HFFc6 (cell line): ENCODE data around the gene PIGM. TPM values are rescaled to one million over a fixed set of nuclear protein-coding genes. Genes with fewer than 3 reads are reported as not detected.

ENCODE experiments used
- DNase-seq: peaks from one replicate; pipeline ENCODE4 v3.0.0-alpha.2; 2018
- H3K27ac Mint-ChIP-seq: 2 replicates; pipeline ENCODE4 v1.8.0; 2020; ENCODE audit warnings: mild to moderate bottlenecking, mixed read lengths
- H3K27me3 Mint-ChIP-seq: 2 replicates; pipeline ENCODE4 v1.8.0; 2021; ENCODE audit warnings: mild to moderate bottlenecking, moderate library complexity, mixed read lengths; ENCODE audit not compliant: insufficient read depth
- H3K36me3 Mint-ChIP-seq: 2 replicates; pipeline ENCODE4 v1.8.0; 2021; ENCODE audit warnings: low read depth, mixed read lengths
- H3K4me1 Mint-ChIP-seq: 2 replicates; pipeline ENCODE4 v1.8.0; 2020; ENCODE audit warnings: low read depth, mixed read lengths
- H3K4me3 Mint-ChIP-seq: 2 replicates; pipeline ENCODE4 v1.8.0; 2020; ENCODE audit warnings: mild to moderate bottlenecking, moderate library complexity, mixed read lengths
- H3K9me3 Mint-ChIP-seq: 2 replicates; pipeline ENCODE4 v1.8.0; 2020; ENCODE audit warnings: mild to moderate bottlenecking, mixed read lengths
- total RNA-seq, 6 experiments: library from RNA; stranded (reverse); fragmentation: NEBNext Ultra II Directional; extraction: Animal tissue kit (Norgen Biotek cat#: 25700); gene quantifications; 2 replicates in 1 of 6; 3 replicates in 5 of 6; pipeline ENCODE4 v1.2.3, GENCODE V29; 2021
- TF ChIP-seq, protein P1 (sequence below): fragments of 200-600 bp; sonication (generic); IDR thresholded peaks from 2 replicates; pipeline ENCODE4 v1.5.0; 2021; ENCODE audit warnings: antibody characterized with exemption, mild to moderate bottlenecking

PIGM gene
- total RNA-seq, 6 experiments from 2014 or later: 6.7 to 8.4 (median 7.7) TPM

DNA sequence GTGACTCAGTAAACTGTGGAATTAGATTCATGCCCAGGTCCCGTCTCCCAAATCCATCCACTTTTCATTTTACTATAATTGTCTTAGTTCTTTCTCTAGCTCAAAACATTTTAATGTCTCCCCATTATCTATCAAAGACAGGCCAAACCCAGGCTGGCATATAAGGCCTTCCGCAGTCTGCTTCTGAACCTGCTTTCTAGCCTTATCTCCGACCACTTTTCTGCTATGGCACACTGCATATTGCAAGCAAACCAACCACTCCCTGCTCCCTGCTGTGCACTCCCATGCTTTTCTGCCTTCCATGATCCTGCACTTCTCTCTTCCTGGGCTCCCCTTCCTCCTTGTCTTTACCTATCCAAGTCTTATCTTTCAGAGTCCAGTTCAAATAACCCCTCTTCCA lies 17.3 kb upstream of the PIGM start:
- H3K9me3 Mint-ChIP-seq: no peaks in the 10 kb centered on the region
- H3K36me3 Mint-ChIP-seq: no peaks in the 10 kb centered on the region
- H3K4me1 Mint-ChIP-seq: peaks cover 15% of the 10 kb centered on the region
- no peak overlapping the region for H3K27ac Mint-ChIP-seq
- TF ChIP-seq, protein P1, sequence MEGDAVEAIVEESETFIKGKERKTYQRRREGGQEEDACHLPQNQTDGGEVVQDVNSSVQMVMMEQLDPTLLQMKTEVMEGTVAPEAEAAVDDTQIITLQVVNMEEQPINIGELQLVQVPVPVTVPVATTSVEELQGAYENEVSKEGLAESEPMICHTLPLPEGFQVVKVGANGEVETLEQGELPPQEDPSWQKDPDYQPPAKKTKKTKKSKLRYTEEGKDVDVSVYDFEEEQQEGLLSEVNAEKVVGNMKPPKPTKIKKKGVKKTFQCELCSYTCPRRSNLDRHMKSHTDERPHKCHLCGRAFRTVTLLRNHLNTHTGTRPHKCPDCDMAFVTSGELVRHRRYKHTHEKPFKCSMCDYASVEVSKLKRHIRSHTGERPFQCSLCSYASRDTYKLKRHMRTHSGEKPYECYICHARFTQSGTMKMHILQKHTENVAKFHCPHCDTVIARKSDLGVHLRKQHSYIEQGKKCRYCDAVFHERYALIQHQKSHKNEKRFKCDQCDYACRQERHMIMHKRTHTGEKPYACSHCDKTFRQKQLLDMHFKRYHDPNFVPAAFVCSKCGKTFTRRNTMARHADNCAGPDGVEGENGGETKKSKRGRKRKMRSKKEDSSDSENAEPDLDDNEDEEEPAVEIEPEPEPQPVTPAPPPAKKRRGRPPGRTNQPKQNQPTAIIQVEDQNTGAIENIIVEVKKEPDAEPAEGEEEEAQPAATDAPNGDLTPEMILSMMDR: no peak
- no peak overlapping the region for H3K4me3 Mint-ChIP-seq
- peaks cover 40% of the 10 kb centered on the region for H3K27me3 Mint-ChIP-seq
- no peak for DNase-seq

GRCh38 chr1:160048335-160048734 lies 16.5 kb upstream of the PIGM start:
- Mint-ChIP-seq H3K36me3 (no peaks in the 10 kb centered on the region), H3K9me3 (no peaks in the 10 kb centered on the region), H3K4me1 (peaks cover 15% of the 10 kb centered on the region), H3K27me3 (peaks cover 32% of the 10 kb centered on the region), H3K4me3 (no peak overlapping the region), H3K27ac (no peak overlapping the region)
- TF ChIP-seq, protein P1: no peak
- no peak for DNase-seq

DNA sequence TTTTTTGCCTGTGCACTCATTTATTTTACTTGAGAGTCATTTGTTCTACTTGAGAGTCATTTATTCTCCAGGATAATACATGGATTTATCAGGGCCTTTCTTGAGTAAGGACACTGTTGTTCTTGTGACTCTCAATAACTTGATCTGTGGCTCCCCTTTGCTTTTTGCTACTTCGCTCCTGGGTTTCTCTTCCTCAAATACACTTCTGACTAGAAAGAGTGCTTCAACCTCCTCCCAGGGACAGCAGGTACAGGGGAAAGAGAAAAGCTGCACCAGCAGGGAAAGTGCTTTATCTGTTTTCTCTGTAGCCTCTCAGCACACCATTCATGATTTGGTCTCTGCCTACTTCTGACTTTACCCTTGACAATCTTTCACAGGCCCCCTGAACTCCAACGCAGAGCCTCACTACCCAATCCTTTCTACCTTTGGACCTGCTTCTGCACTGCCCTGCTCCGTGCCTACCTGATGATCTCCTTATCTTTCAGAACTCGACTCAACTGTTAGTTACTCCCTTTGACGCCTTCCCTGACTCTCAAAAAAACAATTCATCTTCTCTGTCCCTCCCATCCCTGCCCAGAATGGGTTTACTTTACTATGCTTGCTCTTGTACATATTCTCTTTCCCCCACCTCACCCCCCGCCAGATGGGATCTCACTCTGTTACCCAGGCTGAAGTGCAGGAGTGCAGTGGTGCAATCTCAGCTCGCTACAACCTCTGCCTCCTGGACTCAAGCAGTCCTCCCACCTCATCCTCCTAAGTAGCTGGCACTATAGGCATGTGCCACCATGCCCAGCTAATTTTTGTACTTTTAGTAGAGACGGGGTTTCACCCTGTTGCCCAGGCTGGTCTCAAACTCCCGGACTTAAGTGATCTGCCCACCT lies 15.6 kb upstream of the PIGM start:
- Mint-ChIP-seq H3K9me3 (no peaks in the 10 kb centered on the region), H3K4me3 (peak overlapping the region; percentile 71), H3K27me3 (peaks cover 32% of the 10 kb centered on the region), H3K4me1 (peaks cover 15% of the 10 kb centered on the region), H3K27ac (no peak overlapping the region), H3K36me3 (no peaks in the 10 kb centered on the region)
- no peak for DNase-seq
- TF ChIP-seq, protein P1: no peak

DNA sequence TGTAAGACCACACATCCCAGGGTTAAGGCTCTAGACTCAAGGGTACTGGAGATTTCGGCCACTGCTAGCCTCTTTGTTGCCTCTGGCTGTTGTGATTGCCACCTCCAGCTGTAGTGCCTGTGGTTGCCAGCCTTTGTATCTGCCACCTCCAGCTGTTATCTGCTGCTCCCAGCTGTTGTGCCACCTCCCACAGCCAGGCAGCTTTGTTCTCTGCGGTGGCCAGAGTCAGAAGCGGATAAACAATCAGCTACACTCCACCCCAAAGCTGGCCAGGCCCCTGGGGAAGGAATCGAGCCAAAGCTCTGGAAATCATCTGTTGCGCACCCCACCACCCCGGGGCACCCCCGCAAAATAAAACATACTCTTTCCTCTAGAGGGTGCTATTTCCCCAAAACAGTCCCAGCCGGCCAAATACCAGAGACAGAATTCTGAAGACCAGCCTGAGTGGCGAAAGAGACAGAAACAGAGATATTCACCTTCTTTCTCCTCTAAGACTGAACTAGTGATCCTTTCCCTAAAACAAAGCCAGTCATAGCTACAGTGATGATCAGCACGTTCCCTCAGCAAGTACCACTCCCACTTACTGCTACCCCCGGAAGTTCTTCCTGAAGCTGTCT lies 14.8 kb upstream of the PIGM start:
- peak; percentile 29 for DNase-seq
- TF ChIP-seq, protein P1: peak; percentile 86
- peaks cover 27% of the 10 kb centered on the region for H3K27me3 Mint-ChIP-seq
- no peaks in the 10 kb centered on the region for H3K36me3 Mint-ChIP-seq
- no peaks in the 10 kb centered on the region for H3K9me3 Mint-ChIP-seq
- no peak overlapping the region for H3K27ac Mint-ChIP-seq
- H3K4me1 Mint-ChIP-seq: peaks cover 15% of the 10 kb centered on the region
- peak overlapping the region; percentile 71 for H3K4me3 Mint-ChIP-seq

DNA sequence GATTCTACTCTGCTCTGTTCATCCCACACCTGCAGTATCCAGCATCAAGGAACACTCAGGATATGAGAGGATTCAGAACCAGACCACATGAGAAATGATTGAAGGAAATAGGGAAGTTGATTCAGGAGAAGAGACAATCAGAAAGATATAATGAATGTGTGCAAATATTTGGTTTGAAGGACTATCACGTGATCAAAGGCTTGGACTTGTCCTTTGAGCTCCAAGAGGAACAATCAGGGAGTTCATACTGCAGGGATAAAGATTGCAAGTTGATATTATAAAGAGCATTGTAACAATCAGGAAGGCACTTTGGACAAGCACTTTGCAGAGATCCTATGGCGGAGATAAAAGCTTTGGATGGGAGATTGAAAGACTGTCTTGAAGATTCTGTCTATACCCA lies 13.9 kb upstream of the PIGM start:
- Mint-ChIP-seq H3K36me3 (no peaks in the 10 kb centered on the region), H3K4me3 (no peak overlapping the region), H3K4me1 (peaks cover 15% of the 10 kb centered on the region), H3K27me3 (peaks cover 22% of the 10 kb centered on the region), H3K27ac (no peak overlapping the region), H3K9me3 (no peaks in the 10 kb centered on the region)
- TF ChIP-seq, protein P1: no peak
- no peak for DNase-seq
